HepG2 (cell line): ENCODE results near the gene MTRF1. TPM values are rescaled to one million over a fixed set of nuclear protein-coding genes. Genes with fewer than 3 reads are reported as not detected.

ENCODE experiments used
- GABPB1 ChIP-seq: IDR thresholded peaks from 2 replicates; pipeline ENCODE4 v1.6.1; 2016; ENCODE audit warnings: mild to moderate bottlenecking, missing genetic modification reagents, moderate library complexity, missing compliant biosample characterization
- HBP1 ChIP-seq: IDR thresholded peaks from 2 replicates; pipeline ENCODE4 v1.6.1; 2016; ENCODE audit warnings: low read depth, control low read depth
- HMG20A ChIP-seq: IDR thresholded peaks from 2 replicates; pipeline ENCODE4 v1.6.1; 2016; ENCODE audit warnings: borderline replicate concordance
- KLF13 ChIP-seq: sonication (generic); formaldehyde crosslinking; IDR thresholded peaks from 2 replicates; pipeline ENCODE4 v1.4.0; 2020; ENCODE audit warnings: mild to moderate bottlenecking, missing genetic modification reagents
- SIN3A ChIP-seq: IDR thresholded peaks from 2 replicates; pipeline ENCODE4 v1.6.1; 2011; ENCODE audit warnings: low read depth, mild to moderate bottlenecking, control low read depth, low read length, borderline replicate concordance
- SIX1 ChIP-seq: sonication (generic); formaldehyde crosslinking; IDR thresholded peaks from 2 replicates; pipeline ENCODE4 v1.4.0; 2020; ENCODE audit warnings: missing genetic modification reagents, borderline replicate concordance
- SP1 ChIP-seq, 2 experiments: fragments of 450-650 bp in 1 of 2; sonication (generic) in 1 of 2; formaldehyde crosslinking in 1 of 2; IDR thresholded peaks; 2 replicates each; pipeline versions ENCODE4 v1.4.0 to v1.6.1; 2016 to 2020; ENCODE audit warnings: missing genetic modification reagents in 1 of 2
- THAP9 ChIP-seq: sonication (generic); formaldehyde crosslinking; IDR thresholded peaks from 2 replicates; pipeline ENCODE4; 2020; ENCODE audit warnings: missing genetic modification reagents, mild to moderate bottlenecking, borderline replicate concordance
- YY1 ChIP-seq: IDR thresholded peaks from 2 replicates; pipeline ENCODE4 v1.6.1; 2011; ENCODE audit warnings: low read length, low read depth, moderate library complexity, mild to moderate bottlenecking; ENCODE audit not compliant: insufficient read depth, insufficient replicate concordance
- ZNF432 ChIP-seq: sonication (generic); formaldehyde crosslinking; IDR thresholded peaks from 2 replicates; pipeline ENCODE4 v1.5.0; 2020; ENCODE audit warnings: missing genetic modification reagents, mild to moderate bottlenecking, borderline replicate concordance
- ZNF557 ChIP-seq: sonication (generic); formaldehyde crosslinking; IDR thresholded peaks from 2 replicates; pipeline ENCODE4 v1.4.0; 2020; ENCODE audit warnings: missing genetic modification reagents
- ZSCAN25 ChIP-seq: sonication (generic); formaldehyde crosslinking; IDR thresholded peaks from 2 replicates; pipeline ENCODE4 v1.8.0; 2022; ENCODE audit warnings: mild to moderate bottlenecking, missing genetic modification reagents
- ZZZ3 ChIP-seq: sonication (generic); formaldehyde crosslinking; IDR thresholded peaks from 2 replicates; pipeline ENCODE4 v1.4.0; 2020; ENCODE audit warnings: missing genetic modification reagents, mild to moderate bottlenecking, borderline replicate concordance
- polyA plus RNA-seq, 8 experiments: library from polyadenylated mRNA; depleted of rRNA in 3 of 8; stranded (reverse) in 7 of 8; unstranded in 1 of 8; fragments of >200 nt; fragmentation: Illumina TruSeq in 4 of 8; extraction: Trizol in 4 of 8; gene quantifications; 2 replicates each; pipeline versions ENCODE4 v1.2.1 to v1.2.3, GENCODE V29; 2011 to 2016; ENCODE audit warnings: low read depth in 4 of 8, missing spikeins in 1 of 8, mixed read lengths in 1 of 8; ENCODE audit not compliant: insufficient read depth in 1 of 8
- total RNA-seq, 5 experiments: library from RNA; depleted of rRNA; stranded (reverse); fragments of >200 nt; fragmentation: Illumina TruSeq; extraction: Trizol; gene quantifications; 2 replicates each; pipeline ENCODE4 v1.2.3, GENCODE V29; 2016; ENCODE audit warnings: low read depth in 1 of 5
- TF ChIP-seq, protein P1 (sequence below): sonication (generic); formaldehyde crosslinking; IDR thresholded peaks from 2 replicates; pipeline ENCODE4 v1.9.0; 2021; ENCODE audit warnings: missing genetic modification reagents, mild to moderate bottlenecking, borderline replicate concordance
- TF ChIP-seq, protein P2 (sequence below): sonication (generic); IDR thresholded peaks from 2 replicates; pipeline ENCODE4 v1.6.1; 2016; ENCODE audit warnings: low read depth, borderline replicate concordance
- TF ChIP-seq, protein P3 (sequence below): sonication (generic); formaldehyde crosslinking; IDR thresholded peaks from 2 replicates; pipeline ENCODE4 v1.4.0; 2020; ENCODE audit warnings: missing genetic modification reagents, low read depth, mild to moderate bottlenecking, borderline replicate concordance
- TF ChIP-seq, protein P4 (sequence below): sonication (generic); formaldehyde crosslinking; IDR thresholded peaks from 2 replicates; pipeline ENCODE4 v1.8.1; 2023; ENCODE audit warnings: mild to moderate bottlenecking, missing genetic modification reagents
- TF ChIP-seq, protein P5 (sequence below): IDR thresholded peaks from 2 replicates; pipeline ENCODE4 v1.6.1; 2018; ENCODE audit warnings: missing genetic modification reagents, mild to moderate bottlenecking, missing compliant biosample characterization

The MTRF1 gene
- total and polyA plus RNA-seq, 2 of the 13 experiments (the other 11 are each of a cell fraction or from before 2014, with no cell fraction given): 21.6 to 27.2 TPM

DNA sequence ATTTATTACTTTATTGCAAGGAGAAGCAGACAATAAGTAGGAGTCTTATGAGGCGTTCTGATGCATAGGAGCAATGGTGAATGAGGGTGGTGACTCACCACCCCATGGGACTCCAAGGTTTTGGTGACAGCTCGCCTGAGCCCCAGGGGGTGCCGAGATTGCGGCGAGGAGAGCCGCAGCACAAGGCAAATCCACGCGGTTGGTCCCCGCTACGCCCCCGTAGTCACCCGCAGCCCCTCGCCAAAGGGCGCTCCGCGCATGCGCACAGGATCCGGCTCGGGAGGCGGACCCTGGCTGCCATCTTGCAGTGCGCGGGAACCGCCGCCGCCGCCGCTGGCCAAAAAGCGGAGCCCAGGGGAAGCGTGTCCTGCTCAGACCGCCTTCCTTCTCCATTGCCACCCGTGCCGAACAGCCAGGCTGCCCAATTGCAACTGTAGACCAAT lies 47.6 kb upstream of the MTRF1 start, which contains the start of gene NAA16 (continued):
- TF ChIP-seq, protein P1, sequence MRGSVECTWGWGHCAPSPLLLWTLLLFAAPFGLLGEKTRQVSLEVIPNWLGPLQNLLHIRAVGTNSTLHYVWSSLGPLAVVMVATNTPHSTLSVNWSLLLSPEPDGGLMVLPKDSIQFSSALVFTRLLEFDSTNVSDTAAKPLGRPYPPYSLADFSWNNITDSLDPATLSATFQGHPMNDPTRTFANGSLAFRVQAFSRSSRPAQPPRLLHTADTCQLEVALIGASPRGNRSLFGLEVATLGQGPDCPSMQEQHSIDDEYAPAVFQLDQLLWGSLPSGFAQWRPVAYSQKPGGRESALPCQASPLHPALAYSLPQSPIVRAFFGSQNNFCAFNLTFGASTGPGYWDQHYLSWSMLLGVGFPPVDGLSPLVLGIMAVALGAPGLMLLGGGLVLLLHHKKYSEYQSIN (CRISPR knock-in tag): no peak
- TF ChIP-seq SP1 (IDR thresholded peaks at IDR 0.05): no peak
- 0 out of 2 replicates have a peak, but pooled peaks have one; percentile 11 for TF ChIP-seq SP1 (CRISPR knock-in tag; IDR thresholded peaks at IDR 0.05)
- TF ChIP-seq HMG20A (CRISPR knock-in tag): no peak
- TF ChIP-seq, protein P2, sequence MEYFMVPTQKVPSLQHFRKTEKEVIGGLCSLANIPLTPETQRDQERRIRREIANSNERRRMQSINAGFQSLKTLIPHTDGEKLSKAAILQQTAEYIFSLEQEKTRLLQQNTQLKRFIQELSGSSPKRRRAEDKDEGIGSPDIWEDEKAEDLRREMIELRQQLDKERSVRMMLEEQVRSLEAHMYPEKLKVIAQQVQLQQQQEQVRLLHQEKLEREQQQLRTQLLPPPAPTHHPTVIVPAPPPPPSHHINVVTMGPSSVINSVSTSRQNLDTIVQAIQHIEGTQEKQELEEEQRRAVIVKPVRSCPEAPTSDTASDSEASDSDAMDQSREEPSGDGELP: no peak
- TF ChIP-seq THAP9 (CRISPR knock-in tag): peak; percentile 17; the same call in 1 of the 2 replicates
- TF ChIP-seq HBP1 (CRISPR knock-in tag): peak; percentile 52; the same call in 1 of the 2 replicates
- TF ChIP-seq GABPB1 (CRISPR knock-in tag): peak; percentile 67; the same call in 1 of the 2 replicates
- no peak for TF ChIP-seq ZSCAN25 (CRISPR knock-in tag)
- no peak for TF ChIP-seq SIX1 (CRISPR knock-in tag)
- no peak for TF ChIP-seq ZNF432 (CRISPR knock-in tag)
- TF ChIP-seq, protein P3, sequence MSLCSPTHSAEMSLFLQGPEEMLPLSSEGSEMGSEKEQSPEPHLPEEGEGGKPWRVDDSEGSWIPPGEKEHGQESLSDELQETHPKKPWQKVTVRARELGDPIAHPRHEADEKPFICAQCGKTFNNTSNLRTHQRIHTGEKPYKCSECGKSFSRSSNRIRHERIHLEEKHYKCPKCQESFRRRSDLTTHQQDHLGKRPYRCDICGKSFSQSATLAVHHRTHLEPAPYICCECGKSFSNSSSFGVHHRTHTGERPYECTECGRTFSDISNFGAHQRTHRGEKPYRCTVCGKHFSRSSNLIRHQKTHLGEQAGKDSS (CRISPR knock-in tag): no peak; the same call in 1 of the 2 replicates
- TF ChIP-seq, protein P4, sequence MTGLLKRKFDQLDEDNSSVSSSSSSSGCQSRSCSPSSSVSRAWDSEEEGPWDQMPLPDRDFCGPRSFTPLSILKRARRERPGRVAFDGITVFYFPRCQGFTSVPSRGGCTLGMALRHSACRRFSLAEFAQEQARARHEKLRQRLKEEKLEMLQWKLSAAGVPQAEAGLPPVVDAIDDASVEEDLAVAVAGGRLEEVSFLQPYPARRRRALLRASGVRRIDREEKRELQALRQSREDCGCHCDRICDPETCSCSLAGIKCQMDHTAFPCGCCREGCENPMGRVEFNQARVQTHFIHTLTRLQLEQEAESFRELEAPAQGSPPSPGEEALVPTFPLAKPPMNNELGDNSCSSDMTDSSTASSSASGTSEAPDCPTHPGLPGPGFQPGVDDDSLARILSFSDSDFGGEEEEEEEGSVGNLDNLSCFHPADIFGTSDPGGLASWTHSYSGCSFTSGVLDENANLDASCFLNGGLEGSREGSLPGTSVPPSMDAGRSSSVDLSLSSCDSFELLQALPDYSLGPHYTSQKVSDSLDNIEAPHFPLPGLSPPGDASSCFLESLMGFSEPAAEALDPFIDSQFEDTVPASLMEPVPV: no peak; the same call in 1 of the 2 replicates
- peak; percentile 93 for TF ChIP-seq YY1
- TF ChIP-seq SIN3A: peak; percentile 85; the same call in 1 of the 2 replicates
- TF ChIP-seq, protein P5, sequence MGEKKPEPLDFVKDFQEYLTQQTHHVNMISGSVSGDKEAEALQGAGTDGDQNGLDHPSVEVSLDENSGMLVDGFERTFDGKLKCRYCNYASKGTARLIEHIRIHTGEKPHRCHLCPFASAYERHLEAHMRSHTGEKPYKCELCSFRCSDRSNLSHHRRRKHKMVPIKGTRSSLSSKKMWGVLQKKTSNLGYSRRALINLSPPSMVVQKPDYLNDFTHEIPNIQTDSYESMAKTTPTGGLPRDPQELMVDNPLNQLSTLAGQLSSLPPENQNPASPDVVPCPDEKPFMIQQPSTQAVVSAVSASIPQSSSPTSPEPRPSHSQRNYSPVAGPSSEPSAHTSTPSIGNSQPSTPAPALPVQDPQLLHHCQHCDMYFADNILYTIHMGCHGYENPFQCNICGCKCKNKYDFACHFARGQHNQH (CRISPR knock-in tag): peak; percentile 40
- TF ChIP-seq ZNF557 (CRISPR knock-in tag): no peak
- peak; percentile 54; the same call in 1 of the 2 replicates for TF ChIP-seq ZZZ3 (CRISPR knock-in tag)
- TF ChIP-seq KLF13 (CRISPR knock-in tag): no peak
